Endothelial cell of umbilical vein (primary cell): ENCODE data around the gene EME2. TPM values are rescaled to one million over a fixed set of nuclear protein-coding genes. Genes with fewer than 3 reads are reported as not detected.

Source experiments
- BruUV-seq: library from RNA; stranded (reverse); fragments of 400-500 nt; replicated peaks from 2 replicates; lab custom pipeline; 2021; lab: Mats Ljungman, UMichigan
- CTCF ChIA-PET: fragments of 300-600, 350-600 bp; sonication (Branson Sonifier 250); formaldehyde crosslinking; loops from one replicate; lab custom pipeline; 2021; ENCODE audit warnings: antibody characterized with exemption, inconsistent platforms; lab: Charles Lee
- POLR2A ChIA-PET: fragments of 300-600, 350-600 bp; sonication (Branson Sonifier 250); formaldehyde crosslinking; loops from one replicate; lab custom pipeline; 2021; ENCODE audit warnings: antibody characterized with exemption, inconsistent platforms; lab: Charles Lee
- DNase-seq: peaks from one replicate; pipeline ENCODE4 v3.0.0-alpha.2; 2011; ENCODE audit warnings: low read depth, low spot score
- FAIRE-seq: peaks from 2 replicates; lab custom pipeline; 2011; peaks lifted over from hg19 to GRCh38; lab: Jason Lieb, UNC
- H2AFZ ChIP-seq: 2 replicates; pipeline ENCODE4 v1.6.0; 2012; ENCODE audit warnings: low read depth, low read length, control low read depth, inconsistent platforms
- H3K27ac ChIP-seq: 2 replicates; pipeline ENCODE4 v1.5.1; 2011; ENCODE audit warnings: low read depth, mild to moderate bottlenecking, control low read depth, low read length, moderate library complexity; ENCODE audit not compliant: insufficient read depth
- H3K27me3 ChIP-seq, 2 experiments: 2 replicates each; pipeline versions ENCODE4 v1.6.0 to v1.6.1; 2011; ENCODE audit warnings: low read length in 2 of 2, mixed read lengths in 1 of 2; ENCODE audit not compliant: control insufficient read depth in 2 of 2, insufficient read depth in 2 of 2
- H3K36me3 ChIP-seq, 2 experiments: 2 replicates in 1 of 2; 3 replicates in 1 of 2; pipeline ENCODE4 v1.5.1; 2011; ENCODE audit warnings: low read length in 2 of 2, mild to moderate bottlenecking in 1 of 2, moderate library complexity in 1 of 2; ENCODE audit not compliant: control insufficient read depth in 2 of 2, insufficient read depth in 2 of 2; ENCODE audit errors: extremely low read depth in 1 of 2
- H3K4me1 ChIP-seq: 3 replicates; pipeline ENCODE4 v1.5.1; 2011; ENCODE audit warnings: mild to moderate bottlenecking, low read length; ENCODE audit not compliant: control insufficient read depth, insufficient read depth; ENCODE audit errors: extremely low read depth
- H3K4me2 ChIP-seq: 2 replicates; pipeline ENCODE4 v1.6.1; 2011; ENCODE audit warnings: low read length, control low read depth, mixed read lengths; ENCODE audit not compliant: insufficient read depth
- H3K4me3 ChIP-seq, 3 experiments: fragments of 200-600 bp in 1 of 3; sonication (generic), shearing (Covaris generic) in 1 of 3; replicated peaks in 1 of 3; 2 replicates each; pipeline ENCODE4 v1.5.1; 2011 to 2016; ENCODE audit warnings: control low read depth in 3 of 3, low read length in 3 of 3, mild to moderate bottlenecking in 2 of 3, inconsistent platforms in 1 of 3, low read depth in 1 of 3, moderate library complexity in 1 of 3; ENCODE audit not compliant: insufficient read depth in 1 of 3
- H3K79me2 ChIP-seq: 2 replicates; pipeline ENCODE4 v1.6.0; 2012; ENCODE audit warnings: low read length, inconsistent platforms; ENCODE audit not compliant: control insufficient read depth, insufficient read depth
- H3K9ac ChIP-seq: replicated peaks from 2 replicates; pipeline ENCODE3; 2011; ENCODE audit warnings: low read length, control low read depth; ENCODE audit not compliant: insufficient read depth; ENCODE audit errors: extremely low read depth
- H3K9me1 ChIP-seq: replicated peaks from 3 replicates; pipeline ENCODE4 v1.6.0; 2011; ENCODE audit warnings: mild to moderate bottlenecking, low read length; ENCODE audit not compliant: control insufficient read depth, insufficient read depth; ENCODE audit errors: extremely low read depth
- H3K9me3 ChIP-seq: replicated peaks from 2 replicates; pipeline ENCODE4 v1.5.1; 2012; ENCODE audit warnings: low read length, inconsistent platforms; ENCODE audit not compliant: control insufficient read depth, insufficient read depth
- H4K20me1 ChIP-seq: replicated peaks from 2 replicates; pipeline ENCODE3; 2011; ENCODE audit warnings: mild to moderate bottlenecking, low read length; ENCODE audit not compliant: control insufficient read depth, insufficient read depth; ENCODE audit errors: extremely low read depth
- EZH2 ChIP-seq: IDR thresholded peaks from 2 replicates; pipeline ENCODE4 v1.6.1; 2012; ENCODE audit warnings: borderline replicate concordance, low read depth, mild to moderate bottlenecking, moderate library complexity, low read length, inconsistent platforms; ENCODE audit not compliant: severe bottlenecking
- FOS ChIP-seq: IDR thresholded peaks from 2 replicates; pipeline ENCODE4 v1.6.1; 2011; ENCODE audit warnings: mild to moderate bottlenecking, low read length, moderate library complexity, borderline replicate concordance; ENCODE audit not compliant: insufficient read depth
- GATA2 ChIP-seq: IDR thresholded peaks from 2 replicates; pipeline ENCODE4 v1.7.0; 2011; ENCODE audit warnings: low read depth, mild to moderate bottlenecking, moderate library complexity, mixed read lengths, low read length; ENCODE audit not compliant: insufficient read length, insufficient read depth
- JUN ChIP-seq: IDR thresholded peaks from 2 replicates; pipeline ENCODE4 v1.6.1; 2011; ENCODE audit warnings: borderline replicate concordance, low read depth; ENCODE audit not compliant: insufficient read length, insufficient read depth
- MYC ChIP-seq: IDR thresholded peaks from one replicate; pipeline ENCODE4 v1.6.1; 2011; ENCODE audit warnings: mild to moderate bottlenecking, low read depth, low read length
- POLR2A ChIP-seq: IDR thresholded peaks from 2 replicates; pipeline ENCODE4 v1.6.1; 2012; ENCODE audit warnings: low read depth, mild to moderate bottlenecking, control low read depth, low read length
- POLR2AphosphoS5 ChIP-seq: IDR thresholded peaks from 2 replicates; pipeline ENCODE4 v1.6.1; 2012; ENCODE audit warnings: low read depth, mild to moderate bottlenecking, control low read depth, low read length, moderate library complexity; ENCODE audit not compliant: insufficient read depth
- dilution Hi-C: fragments of 300-500 bp; cut with MboI; formaldehyde crosslinking; loops from one replicate; pipeline ENCODE4 v1.15.0; 2019; ENCODE audit warnings: low sequenced_read_pairs; ENCODE audit not compliant: extremely low pct_ligation_motif_present
- intact Hi-C: fragments of 100-400 bp; cut with micrococcal nuclease; formaldehyde crosslinking; loops from one replicate; pipeline ENCODE4 v1.10.0; 2022
- polyA plus RNA-seq, 4 experiments: library from polyadenylated mRNA; depleted of rRNA in 3 of 4; stranded (reverse) in 3 of 4; unstranded in 1 of 4; fragments of >200 nt; gene quantifications; 2 replicates each; pipeline versions ENCODE4 v1.2.1 to v1.2.3, GENCODE V29; 2011 to 2012; ENCODE audit warnings: missing spikeins in 1 of 4
- total RNA-seq: library from RNA; stranded (reverse); gene quantifications from 2 replicates; pipeline ENCODE4 v1.2.3, GENCODE V29; 2021
- TF ChIP-seq, protein P1 (sequence below): IDR thresholded peaks from 2 replicates; pipeline ENCODE4 v1.6.1; 2011; ENCODE audit not compliant: insufficient read depth, insufficient read length
- TF ChIP-seq, protein P2 (sequence below), 2 donors: IDR thresholded peaks; 1 replicate in 1 of 2; 2 replicates in 1 of 2; pipeline ENCODE4 v1.5.1; 2011; ENCODE audit warnings: low read length in 2 of 2, mild to moderate bottlenecking in 2 of 2, moderate library complexity in 2 of 2, control low read depth in 1 of 2, inconsistent platforms in 1 of 2, low read depth in 1 of 2; ENCODE audit not compliant: insufficient read depth in 1 of 2; ENCODE audit errors: extremely low read depth in 1 of 2

EME2 gene
- total and polyA plus RNA-seq, 2 donors (not counting 3 experiments of a cell fraction or from before 2014, with no cell fraction given): 9.7 to 21.4 TPM

- peaks cover 14% of the 10 kb centered on the region for H3K4me1 ChIP-seq
- CTCF ChIA-PET: no interaction called here
- dilution Hi-C loops: no loop called here
- POLR2A ChIA-PET: no interaction called here
- H3K27ac ChIP-seq: no peak overlapping the region
- H3K4me2 ChIP-seq: no peak overlapping the region
- BruUV-seq: no TSS peak
- intact Hi-C loops: loop anchor here (5.0 to 10.0 kb wide), 2 partner anchors 363 to 480 kb away; partner anchors contain the start of genes UBE2I and UQCC4
- DNase-seq: no peak
- no peaks in the 10 kb centered on the region for H3K9me3 ChIP-seq
- TF ChIP-seq FOS (no peak), POLR2AphosphoS5 (no peak), MYC (no peak), EZH2 (no peak), JUN (no peak), POLR2A (no peak), GATA2 (no peak)
- TF ChIP-seq, protein P1, sequence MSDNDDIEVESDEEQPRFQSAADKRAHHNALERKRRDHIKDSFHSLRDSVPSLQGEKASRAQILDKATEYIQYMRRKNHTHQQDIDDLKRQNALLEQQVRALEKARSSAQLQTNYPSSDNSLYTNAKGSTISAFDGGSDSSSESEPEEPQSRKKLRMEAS: no peak
- TF ChIP-seq, protein P2, sequence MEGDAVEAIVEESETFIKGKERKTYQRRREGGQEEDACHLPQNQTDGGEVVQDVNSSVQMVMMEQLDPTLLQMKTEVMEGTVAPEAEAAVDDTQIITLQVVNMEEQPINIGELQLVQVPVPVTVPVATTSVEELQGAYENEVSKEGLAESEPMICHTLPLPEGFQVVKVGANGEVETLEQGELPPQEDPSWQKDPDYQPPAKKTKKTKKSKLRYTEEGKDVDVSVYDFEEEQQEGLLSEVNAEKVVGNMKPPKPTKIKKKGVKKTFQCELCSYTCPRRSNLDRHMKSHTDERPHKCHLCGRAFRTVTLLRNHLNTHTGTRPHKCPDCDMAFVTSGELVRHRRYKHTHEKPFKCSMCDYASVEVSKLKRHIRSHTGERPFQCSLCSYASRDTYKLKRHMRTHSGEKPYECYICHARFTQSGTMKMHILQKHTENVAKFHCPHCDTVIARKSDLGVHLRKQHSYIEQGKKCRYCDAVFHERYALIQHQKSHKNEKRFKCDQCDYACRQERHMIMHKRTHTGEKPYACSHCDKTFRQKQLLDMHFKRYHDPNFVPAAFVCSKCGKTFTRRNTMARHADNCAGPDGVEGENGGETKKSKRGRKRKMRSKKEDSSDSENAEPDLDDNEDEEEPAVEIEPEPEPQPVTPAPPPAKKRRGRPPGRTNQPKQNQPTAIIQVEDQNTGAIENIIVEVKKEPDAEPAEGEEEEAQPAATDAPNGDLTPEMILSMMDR (IDR thresholded peaks at IDR 0.05; ENCODE audit: extremely low read depth in 1 of 2, insufficient read depth in 1 of 2, low read depth in 1 of 2, low read length in 2 of 2): no peak
- no peak for FAIRE-seq
- peaks cover 25% of the 10 kb centered on the region for H3K79me2 ChIP-seq
- no peak overlapping the region for H3K9ac ChIP-seq
- H3K9me1 ChIP-seq: no peaks in the 10 kb centered on the region
- no peaks in the 10 kb centered on the region for H3K27me3 ChIP-seq
- H3K4me3 ChIP-seq: no peak overlapping the region
- H2AFZ ChIP-seq: no peak overlapping the region
- no peaks in the 10 kb centered on the region for H4K20me1 ChIP-seq
- H3K36me3 ChIP-seq: peaks cover 0 to 26% of the 10 kb centered on the region in 2 experiments
These were observed 12.6 kb downstream of the EME2 start for GRCh38 chr16:1784977-1785845.
